Measurements from ENCODE around the gene PGPEP1. TPM values are rescaled to one million over a fixed set of nuclear protein-coding genes. Genes with fewer than 3 reads are reported as not detected.

Gene PGPEP1
- total and polyA plus RNA-seq, 10 of the 15 experiments (the other 5 are each of a cell fraction or from before 2014, with no cell fraction given), result 13.8 to 39.4 (median 17.0) TPM

GRCh38 chr19:18388100-18388959, 47.9 kb downstream of the PGPEP1 start (continued):
- TF ChIP-seq USF2 (IDR thresholded peaks at IDR 0.05; ENCODE audit: borderline replicate concordance, low read depth, low read length) (no peak), LARP7 (IDR thresholded peaks at IDR 0.05) (peak; percentile 85), ZNF687 (IDR thresholded peaks at IDR 0.05) (peak; percentile 86), RELA (IDR thresholded peaks at IDR 0.05; ENCODE audit: borderline replicate concordance, partially characterized antibody) (peak; percentile 31), IKZF2 (IDR thresholded peaks at IDR 0.05) (peak; percentile 20 to 43; a peak in 2 of 4 replicates), E4F1 (IDR thresholded peaks at IDR 0.05; ENCODE audit: borderline replicate concordance, partially characterized antibody) (no peak), TBL1XR1 (IDR thresholded peaks at IDR 0.05; ENCODE audit: low read depth, low read length) (peak; percentile 56), ZNF622 (IDR thresholded peaks at IDR 0.05) (no peak), ZBTB33 (IDR thresholded peaks at IDR 0.05) (peak; percentile 75), MYC (IDR thresholded peaks at IDR 0.05; ENCODE audit: insufficient read depth, insufficient read length, insufficient replicate concordance, low read length, severe bottlenecking) (peak; percentile 65), IKZF1 (conservative IDR thresholded peaks at IDR 0.05) (peak; percentile 76), CREM (IDR thresholded peaks at IDR 0.05; ENCODE audit: low read depth) (peak; percentile 56), FOXM1 (IDR thresholded peaks at IDR 0.05; ENCODE audit: low read depth, low read length) (no peak), BMI1 (IDR thresholded peaks at IDR 0.05; ENCODE audit: borderline replicate concordance) (no peak), MAX (IDR thresholded peaks at IDR 0.05; ENCODE audit: low read depth, low read length) (peak; percentile 82), BCL3 (IDR thresholded peaks at IDR 0.05; ENCODE audit: borderline replicate concordance, insufficient read depth, low read depth, low read length, poor library complexity, severe bottlenecking) (no peak), MXI1 (IDR thresholded peaks at IDR 0.05; ENCODE audit: low read depth, low read length) (peak; percentile 33; the same call in 1 of the 2 replicates)
